GM12878 (cell line): ENCODE data around the gene RGS11. TPM values are rescaled to one million over a fixed set of nuclear protein-coding genes. Genes with fewer than 3 reads are reported as not detected.

Source experiments
- ASH2L ChIP-seq: fragments of 300-600, 200-600 bp; sonication (generic); IDR thresholded peaks from 2 replicates; pipeline ENCODE4 v1.6.1; 2017; ENCODE audit warnings: low read depth, mild to moderate bottlenecking, borderline replicate concordance
- BHLHE40 ChIP-seq, 2 experiments: fragments of 450-650 bp in 1 of 2; IDR thresholded peaks; 2 replicates each; pipeline ENCODE4 v1.6.1; 2011 to 2017; ENCODE audit warnings: low read depth in 2 of 2, borderline replicate concordance in 1 of 2, improper control_type of control experiment in 1 of 2, low read length in 1 of 2, mild to moderate bottlenecking in 1 of 2
- CHD4 ChIP-seq: fragments of 200-600 bp; sonication (generic); IDR thresholded peaks from 2 replicates; pipeline ENCODE4 v1.6.1; 2016; ENCODE audit warnings: mild to moderate bottlenecking
- CREM ChIP-seq: IDR thresholded peaks from 2 replicates; pipeline ENCODE4 v1.6.1; 2014; ENCODE audit warnings: antibody characterized with exemption, low read depth
- EP300 ChIP-seq, 2 experiments: fragments of 150-350 bp in 1 of 2; IDR thresholded peaks; 2 replicates each; pipeline ENCODE4 v1.6.1; 2011 to 2012; ENCODE audit warnings: low read depth in 2 of 2, low read length in 2 of 2, borderline replicate concordance in 1 of 2, improper control_type of control experiment in 1 of 2, inconsistent platforms in 1 of 2; ENCODE audit not compliant: control insufficient read depth in 1 of 2
- IRF3 ChIP-seq: fragments of 450-650 bp; IDR thresholded peaks from 2 replicates; pipeline ENCODE4 v1.6.1; 2014; ENCODE audit warnings: mild to moderate bottlenecking
- JUND ChIP-seq: IDR thresholded peaks from 2 replicates; pipeline ENCODE4 v1.6.1; 2012; ENCODE audit warnings: low read depth, mild to moderate bottlenecking, low read length, improper control_type of control experiment, moderate library complexity
- NFYA ChIP-seq: IDR thresholded peaks from 2 replicates; pipeline ENCODE4 v1.6.1; 2011; ENCODE audit warnings: low read depth, mild to moderate bottlenecking, low read length, improper control_type of control experiment, borderline replicate concordance
- POU2F2 ChIP-seq: IDR thresholded peaks from 3 replicates; pipeline ENCODE4 v1.6.1; 2011; ENCODE audit warnings: low read depth, mild to moderate bottlenecking, low read length, borderline replicate concordance
- RFX5 ChIP-seq: IDR thresholded peaks from 2 replicates; pipeline ENCODE4 v1.6.1; 2011; ENCODE audit warnings: low read depth, low read length, improper control_type of control experiment
- RUNX3 ChIP-seq: IDR thresholded peaks from 2 replicates; pipeline ENCODE4 v1.6.1; 2012; ENCODE audit warnings: low read length, inconsistent platforms
- SIX5 ChIP-seq: IDR thresholded peaks from 2 replicates; pipeline ENCODE4 v1.6.1; 2011; ENCODE audit warnings: mild to moderate bottlenecking, low read depth, low read length, moderate library complexity; ENCODE audit not compliant: severe bottlenecking
- SMAD5 ChIP-seq: IDR thresholded peaks from 2 replicates; pipeline ENCODE4 v1.6.1; 2016; ENCODE audit warnings: antibody characterized with exemption, low read depth
- TCF7 ChIP-seq: IDR thresholded peaks from 2 replicates; pipeline ENCODE4 v1.6.1; 2014; ENCODE audit warnings: antibody characterized with exemption, borderline replicate concordance
- YY1 ChIP-seq: IDR thresholded peaks from 2 replicates; pipeline ENCODE4 v1.6.1; 2011; ENCODE audit warnings: low read depth, mild to moderate bottlenecking, low read length
- ZNF217 ChIP-seq: fragments of 450-650 bp; IDR thresholded peaks from 2 replicates; pipeline ENCODE4 v1.6.1; 2017; ENCODE audit warnings: antibody characterized with exemption, mild to moderate bottlenecking
- ZNF24 ChIP-seq: fragments of 450-650 bp; IDR thresholded peaks from 2 replicates; pipeline ENCODE4 v1.6.1; 2017; ENCODE audit warnings: antibody characterized with exemption, mild to moderate bottlenecking
- polyA plus RNA-seq, 11 experiments: library from polyadenylated mRNA; depleted of rRNA in 4 of 11; unstranded in 6 of 11; stranded (reverse) in 5 of 11; fragments of >200 nt; fragmentation: Nextera tagmentation in 4 of 11; fragmentation: Illumina TruSeq in 1 of 11; extraction: Ambion mirVana in 4 of 11; extraction: Trizol in 1 of 11; gene quantifications; 1 replicate in 1 of 11; 2 replicates in 10 of 11; pipeline versions ENCODE4 v1.2.1 to v1.2.3, GENCODE V29; 2011 to 2016; ENCODE audit warnings: inconsistent platforms in 2 of 11, missing spikeins in 2 of 11, low read depth in 1 of 11
- total RNA-seq, 4 experiments: library from RNA; depleted of rRNA in 3 of 4; stranded (reverse); fragments of >200 nt in 3 of 4; fragmentation: Illumina TruSeq in 1 of 4; extraction: Trizol in 1 of 4; gene quantifications; 2 replicates each; pipeline versions ENCODE4 v1.2.1 to v1.2.3, GENCODE V29; 2013 to 2021
- TF ChIP-seq, protein P1 (sequence below): IDR thresholded peaks from 2 replicates; pipeline ENCODE4 v1.6.1; 2012; ENCODE audit warnings: low read depth, low read length, improper control_type of control experiment
- TF ChIP-seq, protein P2 (sequence below), 3 experiments: IDR thresholded peaks in 2 of 3; conservative IDR thresholded peaks in 1 of 3; 2 replicates each; pipeline ENCODE4 v1.5.1; 2011; ENCODE audit warnings: low read depth in 3 of 3, low read length in 3 of 3, mild to moderate bottlenecking in 3 of 3, control low read depth in 2 of 3, moderate library complexity in 2 of 3, inconsistent platforms in 1 of 3, mixed read lengths in 1 of 3; ENCODE audit not compliant: control insufficient read depth in 2 of 3, insufficient read depth in 1 of 3; ENCODE audit errors: extremely low read depth in 1 of 3
- TF ChIP-seq, protein P3 (sequence below): IDR thresholded peaks from 2 replicates; pipeline ENCODE4 v1.6.1; 2011; ENCODE audit warnings: low read depth, low read length, improper control_type of control experiment, borderline replicate concordance
- TF ChIP-seq, protein P4 (sequence below): fragments of 450-650 bp; IDR thresholded peaks from 2 replicates; pipeline ENCODE4 v1.6.1; 2017; ENCODE audit warnings: borderline replicate concordance
- TF ChIP-seq, protein P5 (sequence below): fragments of 450-650 bp; conservative IDR thresholded peaks from 2 replicates; pipeline ENCODE4 v1.6.1; 2017; ENCODE audit warnings: mild to moderate bottlenecking, moderate library complexity

The RGS11 gene
- total and polyA plus RNA-seq, 10 of the 15 experiments (the other 5 are each of a cell fraction or from before 2014, with no cell fraction given), result 0.04 TPM; not detected in 9

- TF ChIP-seq EP300 (IDR thresholded peaks at IDR 0.05; ENCODE audit: borderline replicate concordance in 1 of 2, control insufficient read depth in 1 of 2, low read depth in 2 of 2, low read length in 2 of 2) (no peak), JUND (no peak), NFYA (no peak), SIX5 (no peak), ZNF24 (no peak), ZNF217 (no peak), BHLHE40 (IDR thresholded peaks at IDR 0.05; ENCODE audit: borderline replicate concordance in 1 of 2, low read depth in 2 of 2, low read length in 1 of 2) (peak; percentile 76 to 89), SMAD5 (no peak), POU2F2 (no peak), RFX5 (no peak), ASH2L (no peak), CREM (no peak), YY1 (peak; percentile 27; the same call in 1 of the 2 replicates), CHD4 (no peak), IRF3 (no peak), RUNX3 (peak; percentile 76), TCF7 (no peak)
- TF ChIP-seq, protein P1, sequence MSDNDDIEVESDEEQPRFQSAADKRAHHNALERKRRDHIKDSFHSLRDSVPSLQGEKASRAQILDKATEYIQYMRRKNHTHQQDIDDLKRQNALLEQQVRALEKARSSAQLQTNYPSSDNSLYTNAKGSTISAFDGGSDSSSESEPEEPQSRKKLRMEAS, result no peak
- TF ChIP-seq, protein P2, sequence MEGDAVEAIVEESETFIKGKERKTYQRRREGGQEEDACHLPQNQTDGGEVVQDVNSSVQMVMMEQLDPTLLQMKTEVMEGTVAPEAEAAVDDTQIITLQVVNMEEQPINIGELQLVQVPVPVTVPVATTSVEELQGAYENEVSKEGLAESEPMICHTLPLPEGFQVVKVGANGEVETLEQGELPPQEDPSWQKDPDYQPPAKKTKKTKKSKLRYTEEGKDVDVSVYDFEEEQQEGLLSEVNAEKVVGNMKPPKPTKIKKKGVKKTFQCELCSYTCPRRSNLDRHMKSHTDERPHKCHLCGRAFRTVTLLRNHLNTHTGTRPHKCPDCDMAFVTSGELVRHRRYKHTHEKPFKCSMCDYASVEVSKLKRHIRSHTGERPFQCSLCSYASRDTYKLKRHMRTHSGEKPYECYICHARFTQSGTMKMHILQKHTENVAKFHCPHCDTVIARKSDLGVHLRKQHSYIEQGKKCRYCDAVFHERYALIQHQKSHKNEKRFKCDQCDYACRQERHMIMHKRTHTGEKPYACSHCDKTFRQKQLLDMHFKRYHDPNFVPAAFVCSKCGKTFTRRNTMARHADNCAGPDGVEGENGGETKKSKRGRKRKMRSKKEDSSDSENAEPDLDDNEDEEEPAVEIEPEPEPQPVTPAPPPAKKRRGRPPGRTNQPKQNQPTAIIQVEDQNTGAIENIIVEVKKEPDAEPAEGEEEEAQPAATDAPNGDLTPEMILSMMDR (IDR thresholded peaks at IDR 0.05 in 2 of 3, conservative IDR thresholded peaks at IDR 0.05 in 1 of 3; ENCODE audit: control insufficient read depth in 2 of 3, extremely low read depth in 1 of 3, insufficient read depth in 1 of 3, low read depth in 3 of 3, low read length in 3 of 3), result no peak
- TF ChIP-seq, protein P3, sequence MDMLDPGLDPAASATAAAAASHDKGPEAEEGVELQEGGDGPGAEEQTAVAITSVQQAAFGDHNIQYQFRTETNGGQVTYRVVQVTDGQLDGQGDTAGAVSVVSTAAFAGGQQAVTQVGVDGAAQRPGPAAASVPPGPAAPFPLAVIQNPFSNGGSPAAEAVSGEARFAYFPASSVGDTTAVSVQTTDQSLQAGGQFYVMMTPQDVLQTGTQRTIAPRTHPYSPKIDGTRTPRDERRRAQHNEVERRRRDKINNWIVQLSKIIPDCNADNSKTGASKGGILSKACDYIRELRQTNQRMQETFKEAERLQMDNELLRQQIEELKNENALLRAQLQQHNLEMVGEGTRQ, result no peak
- TF ChIP-seq, protein P4, sequence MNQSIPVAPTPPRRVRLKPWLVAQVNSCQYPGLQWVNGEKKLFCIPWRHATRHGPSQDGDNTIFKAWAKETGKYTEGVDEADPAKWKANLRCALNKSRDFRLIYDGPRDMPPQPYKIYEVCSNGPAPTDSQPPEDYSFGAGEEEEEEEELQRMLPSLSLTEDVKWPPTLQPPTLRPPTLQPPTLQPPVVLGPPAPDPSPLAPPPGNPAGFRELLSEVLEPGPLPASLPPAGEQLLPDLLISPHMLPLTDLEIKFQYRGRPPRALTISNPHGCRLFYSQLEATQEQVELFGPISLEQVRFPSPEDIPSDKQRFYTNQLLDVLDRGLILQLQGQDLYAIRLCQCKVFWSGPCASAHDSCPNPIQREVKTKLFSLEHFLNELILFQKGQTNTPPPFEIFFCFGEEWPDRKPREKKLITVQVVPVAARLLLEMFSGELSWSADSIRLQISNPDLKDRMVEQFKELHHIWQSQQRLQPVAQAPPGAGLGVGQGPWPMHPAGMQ, result no peak
- TF ChIP-seq, protein P5, sequence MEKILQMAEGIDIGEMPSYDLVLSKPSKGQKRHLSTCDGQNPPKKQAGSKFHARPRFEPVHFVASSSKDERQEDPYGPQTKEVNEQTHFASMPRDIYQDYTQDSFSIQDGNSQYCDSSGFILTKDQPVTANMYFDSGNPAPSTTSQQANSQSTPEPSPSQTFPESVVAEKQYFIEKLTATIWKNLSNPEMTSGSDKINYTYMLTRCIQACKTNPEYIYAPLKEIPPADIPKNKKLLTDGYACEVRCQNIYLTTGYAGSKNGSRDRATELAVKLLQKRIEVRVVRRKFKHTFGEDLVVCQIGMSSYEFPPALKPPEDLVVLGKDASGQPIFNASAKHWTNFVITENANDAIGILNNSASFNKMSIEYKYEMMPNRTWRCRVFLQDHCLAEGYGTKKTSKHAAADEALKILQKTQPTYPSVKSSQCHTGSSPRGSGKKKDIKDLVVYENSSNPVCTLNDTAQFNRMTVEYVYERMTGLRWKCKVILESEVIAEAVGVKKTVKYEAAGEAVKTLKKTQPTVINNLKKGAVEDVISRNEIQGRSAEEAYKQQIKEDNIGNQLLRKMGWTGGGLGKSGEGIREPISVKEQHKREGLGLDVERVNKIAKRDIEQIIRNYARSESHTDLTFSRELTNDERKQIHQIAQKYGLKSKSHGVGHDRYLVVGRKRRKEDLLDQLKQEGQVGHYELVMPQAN, result no peak
Measured at GRCh38 chr16:285146-286055, 9.7 kb upstream of the RGS11 start (continued).
